Fibroblast of skin of scalp (primary cell): ENCODE measurements around the gene PRB2. TPM values are rescaled to one million over a fixed set of nuclear protein-coding genes. Genes with fewer than 3 reads are reported as not detected.
"Not testable (repeated sequence)": the region's sequence is repeated elsewhere in the genome, so short reads cannot be mapped to it uniquely, and the experiment has no call there.

Experiments
- DNase-seq: peaks from one replicate; pipeline ENCODE4 v3.0.0-alpha.2; 2013
- polyA plus RNA-seq, 2 experiments: library from polyadenylated mRNA; unstranded; fragments of 120-200 nt; gene quantifications; one replicate each; pipeline ENCODE4 v1.2.1, GENCODE V29; 2013; ENCODE audit not compliant: insufficient read length in 2 of 2

PRB2 gene
- not detected for polyA plus RNA-seq (2013, experiment 1 of 2; ENCODE audit: insufficient read length)
- not detected for polyA plus RNA-seq (2013, experiment 2 of 2; ENCODE audit: insufficient read length)

GRCh38 chr12:11395467-11395866, at the start of gene PRB2:
Gene PRB2 (minus strand): TSS chr12:11395567. CDS start chr12:11395529, 38 bp downstream.
- not testable (repeated sequence) for DNase-seq

- no peak for DNase-seq
Measured at GRCh38 chr12:11437966-11438365, 42.6 kb upstream of the PRB2 start.

GRCh38 chr12:11433664-11434063, 38.3 kb upstream of the PRB2 start:
- no peak for DNase-seq

GRCh38 chr12:11431486-11431885, 36.1 kb upstream of the PRB2 start:
- no peak for DNase-seq

DNA sequence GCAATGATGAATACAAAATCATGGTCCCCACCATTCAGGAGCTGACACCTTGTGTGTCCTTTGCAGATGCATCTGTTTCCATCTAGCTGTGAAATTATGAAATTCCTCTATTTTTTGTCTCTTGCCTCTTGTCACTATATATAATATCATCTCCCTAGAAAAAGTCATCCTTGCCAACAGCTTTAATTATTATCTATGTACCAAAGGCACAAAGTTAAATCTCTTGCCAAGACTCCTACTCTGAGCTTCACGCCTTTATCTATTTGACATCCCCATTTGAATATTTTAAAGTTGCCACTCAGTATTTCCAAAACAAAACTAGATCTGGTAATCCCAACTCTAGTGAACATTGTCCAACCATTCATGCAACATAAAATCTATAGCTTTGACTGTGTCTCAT, 32.0 kb upstream of the PRB2 start:
- DNase-seq, result no peak

DNA sequence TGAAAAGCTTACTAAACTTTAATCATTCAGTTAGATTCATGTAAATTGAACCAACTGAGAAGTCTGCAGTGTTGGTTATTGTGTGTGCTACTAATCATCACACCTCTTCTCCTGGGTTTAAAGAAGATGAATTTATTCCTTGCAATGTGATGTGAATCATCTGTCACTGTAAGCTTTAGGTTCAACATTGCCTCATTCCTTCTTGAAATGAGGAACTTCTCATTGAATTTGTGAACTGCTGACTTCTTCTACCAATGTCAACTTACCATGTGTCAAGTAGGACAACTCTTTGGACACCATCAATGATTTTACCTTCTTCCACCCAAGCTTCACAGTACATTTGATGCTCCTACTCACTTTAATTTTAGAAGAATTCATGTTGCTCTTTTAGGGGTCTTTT, 17.4 kb upstream of the PRB2 start:
- DNase-seq, result no peak

- DNase-seq, result no peak
Measured at GRCh38 chr12:11408096-11408495, 12.7 kb upstream of the PRB2 start.

DNA sequence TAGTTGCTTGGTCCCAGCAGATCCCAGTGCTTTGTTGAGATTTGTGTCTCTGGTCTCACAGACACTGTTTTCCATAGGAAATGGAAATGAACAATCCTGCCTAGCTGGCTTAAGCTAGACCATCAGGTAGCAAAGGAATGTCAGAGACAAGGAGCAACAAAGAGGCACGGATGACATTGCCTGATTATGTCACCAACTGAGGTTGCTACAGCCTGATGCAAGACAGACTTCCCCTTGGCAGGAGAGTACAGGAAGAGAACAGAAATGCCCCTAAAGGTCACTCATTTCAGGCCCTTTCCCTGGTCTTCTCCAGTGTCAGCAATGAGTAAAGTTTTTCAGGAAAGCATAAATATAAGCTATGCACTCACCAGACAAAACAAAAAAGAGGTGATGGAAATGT, 2.0 kb upstream of the PRB2 start:
- DNase-seq, result no peak

DNA sequence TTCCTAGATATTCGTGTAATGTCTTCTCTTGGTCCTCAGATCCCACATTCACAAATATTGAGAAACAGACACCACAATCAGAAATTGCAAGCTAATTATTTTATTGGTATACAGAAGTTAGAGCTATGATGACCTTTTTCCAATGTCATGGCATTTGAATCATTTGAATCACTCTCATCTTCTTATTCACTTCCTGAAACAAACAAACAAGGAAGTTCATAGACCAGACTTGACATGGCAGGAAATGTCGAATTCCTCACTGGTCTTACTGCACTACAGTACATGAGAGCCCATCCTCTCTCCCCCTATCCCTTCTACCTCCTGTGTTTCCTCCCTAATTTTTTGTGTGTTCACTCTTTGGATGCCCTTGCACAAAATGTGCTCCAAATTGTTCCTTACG, 3.9 kb downstream of the PRB2 start:
- DNase-seq, result not testable (repeated sequence)

GRCh38 chr12:11377420-11377819, 17.9 kb downstream of the PRB2 start:
- not testable (repeated sequence) for DNase-seq

DNA sequence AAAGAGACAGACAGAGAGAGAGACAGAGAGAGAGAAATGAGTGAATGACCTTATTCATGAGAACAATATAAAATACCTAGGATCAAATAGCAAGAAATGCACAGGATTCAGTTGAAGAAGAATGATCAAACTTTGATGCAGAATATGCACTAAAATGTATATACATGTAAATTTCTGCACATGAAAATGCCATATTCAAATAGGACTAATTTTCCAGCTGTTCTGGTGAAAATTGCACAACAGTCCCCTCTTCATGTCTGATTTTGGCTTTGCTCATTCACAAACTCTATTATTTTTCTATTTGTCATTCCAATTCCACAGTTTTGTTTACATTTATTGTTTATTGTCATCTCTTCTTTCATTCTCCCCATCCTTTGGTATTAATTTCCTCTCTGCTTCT, 34.2 kb downstream of the PRB2 start:
- no peak for DNase-seq

DNA sequence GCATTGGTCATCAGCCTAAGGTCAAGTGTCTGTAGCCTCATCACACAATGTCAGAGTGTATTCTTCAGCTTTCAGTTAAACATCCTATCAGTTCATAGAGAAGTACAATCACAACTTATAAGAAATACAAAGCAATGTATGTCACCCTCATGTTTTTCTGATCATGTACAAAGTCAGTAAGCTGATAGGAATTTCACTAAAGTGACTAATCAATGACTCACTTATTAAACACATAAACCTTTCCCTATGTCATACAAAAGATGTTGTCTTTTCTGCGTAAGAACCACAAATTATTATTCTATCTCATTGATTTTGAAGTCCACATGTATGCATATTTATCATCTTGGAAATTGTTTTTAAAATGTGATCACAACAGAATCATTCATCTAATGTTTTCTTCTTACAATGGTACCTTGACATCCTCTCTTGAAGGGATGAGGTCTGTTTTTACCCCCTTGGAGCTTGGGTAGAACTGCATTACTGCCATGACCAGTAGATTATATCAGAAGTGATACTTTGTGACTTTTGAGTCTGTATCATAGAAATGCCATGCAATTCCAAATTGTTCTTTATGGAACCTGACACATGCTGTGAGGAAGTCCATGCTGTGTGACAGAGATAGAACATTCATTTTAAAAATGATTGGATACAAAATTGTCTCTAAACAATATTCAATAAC, 35.0 kb downstream of the PRB2 start:
- peak; percentile 23 for DNase-seq

DNA sequence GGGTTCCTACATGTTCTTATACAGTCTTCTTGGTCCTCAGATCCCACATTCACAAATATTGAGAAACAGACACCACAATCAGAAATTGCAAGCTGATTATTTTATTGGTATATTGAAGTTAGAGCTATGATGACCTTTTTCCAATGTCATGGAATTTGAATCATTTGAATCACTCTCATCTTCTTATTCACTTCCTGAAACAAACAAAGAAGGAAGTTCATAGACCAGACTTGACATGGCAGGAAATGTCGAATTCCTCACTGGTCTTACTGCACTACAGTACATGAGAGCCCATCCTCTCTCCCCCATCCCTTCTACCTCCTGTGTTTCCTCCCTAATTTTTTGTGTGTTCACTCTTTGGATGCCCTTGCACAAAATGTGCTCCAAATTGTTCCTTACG, 43.6 kb downstream of the PRB2 start:
- not testable (repeated sequence) for DNase-seq

DNA sequence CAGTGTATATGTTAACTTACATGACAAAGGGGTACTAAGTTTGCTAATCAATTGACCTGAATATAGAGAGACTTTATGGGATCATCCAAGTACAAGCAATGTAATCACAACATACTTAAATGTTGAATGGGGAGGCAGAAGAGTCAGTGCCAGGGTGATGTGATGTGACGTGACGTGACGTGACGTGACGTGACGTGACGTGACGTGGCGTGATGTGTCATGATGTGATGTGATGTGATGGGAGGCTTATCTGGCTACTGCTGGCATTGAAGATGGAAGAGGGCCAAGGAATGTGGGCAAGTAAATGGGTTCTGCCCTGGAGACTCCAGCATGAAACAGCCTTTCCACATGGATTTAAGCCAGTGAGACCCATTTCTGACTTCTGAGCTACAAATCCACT, 46.9 kb downstream of the PRB2 start:
- DNase-seq, result no peak

GRCh38 chr12:11347810-11348209, 47.6 kb downstream of the PRB2 start:
- no peak for DNase-seq

DNA sequence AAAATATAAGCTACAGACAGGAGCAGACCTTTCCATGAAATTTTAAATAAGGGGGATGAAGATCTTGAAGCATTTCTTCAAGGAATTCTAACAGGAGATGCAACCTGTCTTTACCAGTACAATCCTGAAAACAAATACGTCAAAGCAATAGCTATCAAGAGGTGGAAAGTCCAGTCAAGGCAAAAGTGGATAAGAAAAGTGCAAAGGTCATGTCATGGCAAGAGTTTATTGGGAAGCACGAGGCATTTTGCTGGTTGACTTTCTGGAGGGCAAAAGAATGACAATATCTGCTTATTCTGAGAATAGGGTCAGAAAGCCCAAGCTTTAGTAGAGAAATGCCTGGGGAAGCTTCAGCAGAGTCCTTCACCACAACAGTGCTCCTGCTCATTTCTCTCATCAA, 50.9 kb downstream of the PRB2 start:
- DNase-seq, result no peak
